Neural progenitor cell (in vitro differentiated cells): ENCODE measurements around the gene ACTC1. TPM values are rescaled to one million over a fixed set of nuclear protein-coding genes. Genes with fewer than 3 reads are reported as not detected.

ENCODE experiments used
- DNase-seq: peaks from one replicate; pipeline ENCODE4 v3.0.0-alpha.2; 2016; ENCODE audit warnings: low spot score
- H2AFZ ChIP-seq: fragments of 200-600 bp; sonication (generic); replicated peaks from 2 replicates; pipeline ENCODE4 v1.6.1; 2016; ENCODE audit warnings: antibody characterized with exemption
- H3F3A ChIP-seq: fragments of 200-600 bp; sonication (generic); 2 replicates; pipeline ENCODE4 v1.6.1; 2016; ENCODE audit warnings: antibody characterized with exemption, low read depth
- H3K27ac ChIP-seq: fragments of 200-600 bp; sonication (generic); 2 replicates; pipeline ENCODE4 v1.5.1; 2016; ENCODE audit warnings: mild to moderate bottlenecking
- H3K27me3 ChIP-seq: fragments of 200-600 bp; sonication (generic); 2 replicates; pipeline ENCODE4 v1.6.1; 2016; ENCODE audit warnings: mild to moderate bottlenecking, moderate library complexity
- H3K36me3 ChIP-seq: fragments of 200-600 bp; sonication (generic); 2 replicates; pipeline ENCODE4 v1.5.1; 2016
- H3K4me1 ChIP-seq: fragments of 200-600 bp; sonication (generic); 2 replicates; pipeline ENCODE4 v1.6.1; 2016; ENCODE audit warnings: mixed run types
- H3K4me2 ChIP-seq: fragments of 200-600 bp; sonication (generic); 2 replicates; pipeline ENCODE4 v1.6.1; 2016
- H3K4me3 ChIP-seq: fragments of 200-600 bp; sonication (generic); 2 replicates; pipeline ENCODE4 v1.5.1; 2016
- H3K79me2 ChIP-seq: fragments of 200-600 bp; sonication (generic); 2 replicates; pipeline ENCODE4 v1.6.1; 2016; ENCODE audit warnings: low read depth
- H3K9ac ChIP-seq: fragments of 200-600 bp; sonication (generic); 2 replicates; pipeline ENCODE4 v1.6.1; 2016
- H3K9me3 ChIP-seq: fragments of 200-600 bp; sonication (generic); 2 replicates; pipeline ENCODE4 v1.5.1; 2016; ENCODE audit warnings: low read depth
- H4K20me1 ChIP-seq: fragments of 200-600 bp; sonication (generic); 2 replicates; pipeline ENCODE4 v1.6.1; 2016; ENCODE audit warnings: low read depth
- H3K27ac Mint-ChIP-seq: 3 replicates; pipeline ENCODE4 v1.8.0; 2021; ENCODE audit warnings: mixed read lengths
- H3K27me3 Mint-ChIP-seq: 2 replicates; pipeline ENCODE4 v1.8.0; 2022; ENCODE audit warnings: low read depth, mild to moderate bottlenecking, inconsistent platforms, moderate library complexity, mixed read lengths; ENCODE audit not compliant: insufficient read depth
- H3K36me3 Mint-ChIP-seq: 3 replicates; pipeline ENCODE4 v1.8.0; 2021; ENCODE audit warnings: mixed read lengths
- H3K4me1 Mint-ChIP-seq: 3 replicates; pipeline ENCODE4 v1.8.0; 2021; ENCODE audit warnings: mixed read lengths
- H3K4me3 Mint-ChIP-seq: 3 replicates; pipeline ENCODE4 v1.8.0; 2021; ENCODE audit warnings: mild to moderate bottlenecking, moderate library complexity, mixed read lengths
- H3K9me3 Mint-ChIP-seq: 3 replicates; pipeline ENCODE4 v1.8.0; 2020; ENCODE audit warnings: mixed read lengths
- EZH2 ChIP-seq: fragments of 200-600 bp; sonication (generic); IDR thresholded peaks from 2 replicates; pipeline ENCODE4 v1.6.1; 2017; ENCODE audit warnings: antibody characterized with exemption, mild to moderate bottlenecking, moderate library complexity
- EZH2phosphoT487 ChIP-seq: fragments of 200-600 bp; sonication (generic); IDR thresholded peaks from 2 replicates; pipeline ENCODE4 v1.6.1; 2017; ENCODE audit warnings: antibody characterized with exemption
- total RNA-seq: library from RNA; depleted of rRNA; stranded (reverse); fragments of >200 nt; gene quantifications from 2 replicates; pipeline ENCODE4 v1.2.3, GENCODE V29; 2015; ENCODE audit warnings: low replicate concordance
- TF ChIP-seq, protein P1 (sequence below): fragments of 200-600 bp; sonication (generic); IDR thresholded peaks from 2 replicates; pipeline ENCODE4 v1.5.1; 2017; ENCODE audit warnings: antibody characterized with exemption, mild to moderate bottlenecking

ACTC1 gene
- total RNA-seq, 1 donor from 2014 or later: 3.8 TPM

DNA sequence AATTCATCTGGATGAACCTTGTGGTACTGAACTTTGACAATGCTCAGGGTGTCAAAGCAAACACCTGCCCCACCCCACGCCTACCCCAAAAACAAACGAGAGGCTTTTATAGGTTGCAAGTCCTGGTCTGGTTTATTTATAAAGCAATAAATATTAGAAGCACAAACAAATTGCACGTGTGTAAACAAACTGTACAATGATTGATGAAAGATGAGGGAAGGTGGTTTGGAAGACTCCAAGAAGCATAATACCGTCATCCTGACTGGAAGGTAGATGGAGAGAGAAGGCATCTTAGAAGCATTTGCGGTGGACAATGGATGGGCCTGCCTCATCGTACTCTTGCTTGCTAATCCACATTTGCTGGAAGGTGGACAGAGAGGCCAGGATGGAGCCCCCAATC, 5.2 kb downstream of the ACTC1 start:
- no peak overlapping the region for H2AFZ ChIP-seq
- H3K36me3 ChIP-seq: no peaks in the 10 kb centered on the region
- H3K4me3 ChIP-seq: no peak overlapping the region
- Mint-ChIP-seq H3K27me3 (peaks cover 11% of the 10 kb centered on the region), H3K36me3 (no peaks in the 10 kb centered on the region), H3K9me3 (no peaks in the 10 kb centered on the region), H3K4me1 (peaks cover 10% of the 10 kb centered on the region), H3K4me3 (no peak overlapping the region), H3K27ac (no peak overlapping the region)
- H3K4me1 ChIP-seq: peaks cover 3% of the 10 kb centered on the region
- H3K27me3 ChIP-seq: peaks cover 14% of the 10 kb centered on the region
- no peak overlapping the region for H3K27ac ChIP-seq
- no peaks in the 10 kb centered on the region for H3K79me2 ChIP-seq
- no peak for DNase-seq
- H3K9me3 ChIP-seq: no peaks in the 10 kb centered on the region
- TF ChIP-seq, protein P1, sequence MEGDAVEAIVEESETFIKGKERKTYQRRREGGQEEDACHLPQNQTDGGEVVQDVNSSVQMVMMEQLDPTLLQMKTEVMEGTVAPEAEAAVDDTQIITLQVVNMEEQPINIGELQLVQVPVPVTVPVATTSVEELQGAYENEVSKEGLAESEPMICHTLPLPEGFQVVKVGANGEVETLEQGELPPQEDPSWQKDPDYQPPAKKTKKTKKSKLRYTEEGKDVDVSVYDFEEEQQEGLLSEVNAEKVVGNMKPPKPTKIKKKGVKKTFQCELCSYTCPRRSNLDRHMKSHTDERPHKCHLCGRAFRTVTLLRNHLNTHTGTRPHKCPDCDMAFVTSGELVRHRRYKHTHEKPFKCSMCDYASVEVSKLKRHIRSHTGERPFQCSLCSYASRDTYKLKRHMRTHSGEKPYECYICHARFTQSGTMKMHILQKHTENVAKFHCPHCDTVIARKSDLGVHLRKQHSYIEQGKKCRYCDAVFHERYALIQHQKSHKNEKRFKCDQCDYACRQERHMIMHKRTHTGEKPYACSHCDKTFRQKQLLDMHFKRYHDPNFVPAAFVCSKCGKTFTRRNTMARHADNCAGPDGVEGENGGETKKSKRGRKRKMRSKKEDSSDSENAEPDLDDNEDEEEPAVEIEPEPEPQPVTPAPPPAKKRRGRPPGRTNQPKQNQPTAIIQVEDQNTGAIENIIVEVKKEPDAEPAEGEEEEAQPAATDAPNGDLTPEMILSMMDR: no peak
- TF ChIP-seq EZH2phosphoT487 (no peak), EZH2 (no peak)
- no peak overlapping the region for H3K9ac ChIP-seq
- H4K20me1 ChIP-seq: no peaks in the 10 kb centered on the region
- no peak overlapping the region for H3K4me2 ChIP-seq
- H3F3A ChIP-seq: no peaks in the 10 kb centered on the region

DNA sequence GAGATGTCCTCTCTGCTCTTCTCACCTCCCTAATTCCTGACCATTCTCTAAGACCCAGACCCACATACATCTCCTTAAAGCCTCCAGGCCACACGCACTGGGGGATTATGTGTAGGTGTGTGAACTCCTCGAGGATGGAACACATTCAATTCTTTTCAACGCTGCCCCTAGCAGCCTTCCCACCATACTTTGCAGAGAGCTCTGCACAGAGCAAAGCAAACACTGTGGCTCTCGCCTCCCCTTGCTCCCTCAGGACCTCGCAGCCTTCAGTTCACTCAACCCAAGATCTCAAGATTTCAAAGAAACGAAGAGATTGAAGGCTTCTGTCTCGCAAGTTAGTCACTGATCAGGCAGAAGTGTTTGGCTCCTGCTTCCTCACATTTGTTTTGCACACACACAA, 6.0 kb downstream of the ACTC1 start:
- H3K4me3 Mint-ChIP-seq: no peak overlapping the region
- H3K4me2 ChIP-seq: no peak overlapping the region
- no peaks in the 10 kb centered on the region for H4K20me1 ChIP-seq
- H3K9me3 ChIP-seq: no peaks in the 10 kb centered on the region
- H3K36me3 ChIP-seq: no peaks in the 10 kb centered on the region
- no peak overlapping the region for H3K27ac ChIP-seq
- no peaks in the 10 kb centered on the region for H3K79me2 ChIP-seq
- H3K27me3 ChIP-seq: peaks cover 6% of the 10 kb centered on the region
- DNase-seq: no peak
- peaks cover 7% of the 10 kb centered on the region for H3K27me3 Mint-ChIP-seq
- no peak overlapping the region for H3K9ac ChIP-seq
- H3K4me1 Mint-ChIP-seq: peaks cover 10% of the 10 kb centered on the region
- no peak overlapping the region for H3K4me3 ChIP-seq
- H3F3A ChIP-seq: no peaks in the 10 kb centered on the region
- H2AFZ ChIP-seq: no peak overlapping the region
- TF ChIP-seq, protein P1: no peak
- TF ChIP-seq EZH2phosphoT487 (no peak), EZH2 (no peak)
- H3K9me3 Mint-ChIP-seq: no peaks in the 10 kb centered on the region
- no peaks in the 10 kb centered on the region for H3K36me3 Mint-ChIP-seq
- H3K27ac Mint-ChIP-seq: no peak overlapping the region
- no peaks in the 10 kb centered on the region for H3K4me1 ChIP-seq

DNA sequence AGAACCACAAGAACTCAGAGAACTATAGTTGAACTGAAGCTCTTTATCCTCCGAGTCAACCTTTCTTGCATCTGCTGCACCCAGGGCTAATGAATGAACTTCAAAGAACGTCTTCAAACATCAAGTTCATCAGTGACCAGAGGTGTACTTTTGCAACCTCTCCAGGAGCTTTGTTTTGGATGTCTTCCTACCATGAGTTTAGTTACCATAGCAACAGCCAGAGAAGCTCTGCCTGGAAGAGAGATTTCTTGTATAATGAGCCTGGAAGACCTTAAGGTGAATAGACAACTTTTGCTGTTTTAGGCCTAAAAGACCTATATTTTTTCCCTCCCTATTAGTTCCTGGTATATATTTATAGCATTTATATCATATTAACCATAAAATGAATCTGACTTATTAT, 9.1 kb downstream of the ACTC1 start:
- peaks cover 4% of the 10 kb centered on the region for H3K27me3 Mint-ChIP-seq
- Histone ChIP-seq H2AFZ (no peak overlapping the region), H3K4me2 (no peak overlapping the region), H3K36me3 (no peaks in the 10 kb centered on the region), H3K9ac (no peak overlapping the region), H3K27me3 (no peaks in the 10 kb centered on the region), H4K20me1 (no peaks in the 10 kb centered on the region), H3K9me3 (no peaks in the 10 kb centered on the region), H3K4me3 (no peak overlapping the region), H3K79me2 (no peaks in the 10 kb centered on the region), H3K4me1 (no peaks in the 10 kb centered on the region), H3K27ac (no peak overlapping the region), H3F3A (no peaks in the 10 kb centered on the region)
- DNase-seq: no peak
- no peak overlapping the region for H3K27ac Mint-ChIP-seq
- no peaks in the 10 kb centered on the region for H3K36me3 Mint-ChIP-seq
- H3K4me3 Mint-ChIP-seq: no peak overlapping the region
- TF ChIP-seq EZH2 (no peak), EZH2phosphoT487 (no peak)
- TF ChIP-seq, protein P1: no peak
- no peaks in the 10 kb centered on the region for H3K9me3 Mint-ChIP-seq
- peaks cover 10% of the 10 kb centered on the region for H3K4me1 Mint-ChIP-seq

DNA sequence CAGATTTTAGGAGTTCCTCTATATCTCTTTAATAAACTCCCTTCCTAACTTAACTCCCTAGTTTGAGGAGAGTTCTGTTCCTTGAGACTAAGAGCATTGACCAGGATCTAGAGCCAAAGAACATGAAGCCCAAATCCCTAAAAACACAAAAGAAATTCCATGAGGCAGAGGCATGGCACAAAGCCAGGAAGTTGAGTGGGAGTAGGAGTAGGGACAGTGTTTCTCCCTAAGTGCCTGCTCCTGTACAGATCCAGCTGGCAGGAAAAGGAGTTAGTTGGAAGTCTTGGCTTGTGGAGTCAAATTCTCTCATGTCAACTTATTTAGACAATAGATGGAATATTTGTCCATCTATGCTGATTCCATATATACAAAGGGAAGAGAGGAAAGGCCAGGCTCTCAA, 11.4 kb downstream of the ACTC1 start:
- H3K79me2 ChIP-seq: no peaks in the 10 kb centered on the region
- no peak for DNase-seq
- Mint-ChIP-seq H3K9me3 (no peaks in the 10 kb centered on the region), H3K4me1 (peaks cover 10% of the 10 kb centered on the region), H3K27ac (no peak overlapping the region), H3K36me3 (no peaks in the 10 kb centered on the region), H3K27me3 (no peaks in the 10 kb centered on the region), H3K4me3 (no peak overlapping the region)
- no peak overlapping the region for H3K9ac ChIP-seq
- no peaks in the 10 kb centered on the region for H3K27me3 ChIP-seq
- H3K4me2 ChIP-seq: no peak overlapping the region
- no peak overlapping the region for H2AFZ ChIP-seq
- peaks cover 4% of the 10 kb centered on the region for H3K9me3 ChIP-seq
- TF ChIP-seq, protein P1: no peak
- no peak for TF ChIP-seq EZH2
- TF ChIP-seq EZH2phosphoT487: no peak
- no peak overlapping the region for H3K27ac ChIP-seq
- no peaks in the 10 kb centered on the region for H3K36me3 ChIP-seq
- no peaks in the 10 kb centered on the region for H4K20me1 ChIP-seq
- H3K4me3 ChIP-seq: no peak overlapping the region
- no peaks in the 10 kb centered on the region for H3K4me1 ChIP-seq
- no peaks in the 10 kb centered on the region for H3F3A ChIP-seq
